Smooth muscle cell (in vitro differentiated cells): ENCODE results near the gene FOXI2. TPM values are rescaled to one million over a fixed set of nuclear protein-coding genes. Genes with fewer than 3 reads are reported as not detected.

Experiments
- DNase-seq: peaks from one replicate; lab custom pipeline; 2025; ENCODE audit not compliant: unreplicated experiment; lab: John Stamatoyannopoulos, UW
- H2AFZ ChIP-seq: fragments of 200-600 bp; sonication (generic); 2 replicates; pipeline ENCODE4 v1.6.0; 2016; ENCODE audit warnings: antibody characterized with exemption, low read depth, mild to moderate bottlenecking
- H3F3A ChIP-seq: fragments of 200-600 bp; sonication (generic); 2 replicates; pipeline ENCODE4 v1.6.0; 2017; ENCODE audit warnings: antibody characterized with exemption, low read depth
- H3K27ac ChIP-seq: fragments of 200-600 bp; sonication (generic); 2 replicates; pipeline ENCODE4 v1.5.1; 2016; ENCODE audit warnings: low read depth, mild to moderate bottlenecking
- H3K27me3 ChIP-seq: fragments of 200-600 bp; sonication (generic); 2 replicates; pipeline ENCODE4 v1.6.1; 2016; ENCODE audit warnings: low read depth, mild to moderate bottlenecking
- H3K36me3 ChIP-seq: fragments of 200-600 bp; sonication (generic); 2 replicates; pipeline ENCODE4 v1.5.1; 2016; ENCODE audit warnings: low read depth
- H3K4me1 ChIP-seq: fragments of 200-600 bp; sonication (generic); 2 replicates; pipeline ENCODE4 v1.5.1; 2016; ENCODE audit warnings: low read depth
- H3K4me2 ChIP-seq: fragments of 200-600 bp; sonication (generic); 2 replicates; pipeline ENCODE4 v1.6.0; 2016; ENCODE audit warnings: mild to moderate bottlenecking
- H3K4me3 ChIP-seq: fragments of 200-600 bp; sonication (generic); 2 replicates; pipeline ENCODE4 v1.5.1; 2016; ENCODE audit warnings: mild to moderate bottlenecking
- H3K79me2 ChIP-seq: fragments of 200-600 bp; sonication (generic); 2 replicates; pipeline ENCODE4 v1.6.0; 2016; ENCODE audit warnings: low read depth, mild to moderate bottlenecking
- H3K9ac ChIP-seq: fragments of 200-600 bp; sonication (generic); 2 replicates; pipeline ENCODE4 v1.6.0; 2016; ENCODE audit warnings: low read depth
- H3K9me3 ChIP-seq: fragments of 200-600 bp; sonication (generic); replicated peaks from 2 replicates; pipeline ENCODE4 v1.5.1; 2016; ENCODE audit warnings: low read depth
- H4K20me1 ChIP-seq: fragments of 200-600 bp; sonication (generic); 2 replicates; pipeline ENCODE4 v1.6.0; 2016; ENCODE audit warnings: low read depth
- WGBS: methylation state at CpG from one replicate; pipeline ENCODE4 v1.1.7; 2016; ENCODE audit warnings: low lambda C conversion rate; 5-methylcytosine and 5-hydroxymethylcytosine counted together
- polyA plus RNA-seq: library from polyadenylated mRNA; unstranded; fragments of >200 nt; fragmentation: Nextera tagmentation; extraction: Ambion mirVana; gene quantifications from 2 replicates; pipeline ENCODE4 v1.2.1, GENCODE V29; 2016
- total RNA-seq: library from RNA; depleted of rRNA; stranded (reverse); fragments of >200 nt; gene quantifications from 2 replicates; pipeline ENCODE4 v1.2.3, GENCODE V29; 2014
- TF ChIP-seq, protein P1 (sequence below): fragments of 200-600 bp; sonication (generic); IDR thresholded peaks from 2 replicates; pipeline ENCODE4 v1.5.1; 2017; ENCODE audit warnings: borderline replicate concordance, mild to moderate bottlenecking, antibody characterized with exemption; ENCODE audit not compliant: insufficient read depth, poor library complexity, severe bottlenecking

FOXI2 gene
- total and polyA plus RNA-seq, 2 experiments from 2014 or later, result not detected

GRCh38 chr10:127736222-127736914, 617 bp upstream of the FOXI2 start:
- DNase-seq, result no peak
- Histone ChIP-seq H3K27ac (no peak overlapping the region), H3K79me2 (no peaks in the 10 kb centered on the region), H4K20me1 (no peaks in the 10 kb centered on the region), H3K27me3 (peaks cover 86% of the 10 kb centered on the region), H3K9ac (no peak overlapping the region), H3K4me2 (no peak overlapping the region), H3K4me1 (peaks cover 6% of the 10 kb centered on the region), H3K36me3 (no peaks in the 10 kb centered on the region), H2AFZ (no peak overlapping the region), H3K4me3 (no peak overlapping the region), H3F3A (no peaks in the 10 kb centered on the region), H3K9me3 (no peaks in the 10 kb centered on the region)
- 3% methylated on average over 66 of the region's 66 CpGs for WGBS
- TF ChIP-seq, protein P1, sequence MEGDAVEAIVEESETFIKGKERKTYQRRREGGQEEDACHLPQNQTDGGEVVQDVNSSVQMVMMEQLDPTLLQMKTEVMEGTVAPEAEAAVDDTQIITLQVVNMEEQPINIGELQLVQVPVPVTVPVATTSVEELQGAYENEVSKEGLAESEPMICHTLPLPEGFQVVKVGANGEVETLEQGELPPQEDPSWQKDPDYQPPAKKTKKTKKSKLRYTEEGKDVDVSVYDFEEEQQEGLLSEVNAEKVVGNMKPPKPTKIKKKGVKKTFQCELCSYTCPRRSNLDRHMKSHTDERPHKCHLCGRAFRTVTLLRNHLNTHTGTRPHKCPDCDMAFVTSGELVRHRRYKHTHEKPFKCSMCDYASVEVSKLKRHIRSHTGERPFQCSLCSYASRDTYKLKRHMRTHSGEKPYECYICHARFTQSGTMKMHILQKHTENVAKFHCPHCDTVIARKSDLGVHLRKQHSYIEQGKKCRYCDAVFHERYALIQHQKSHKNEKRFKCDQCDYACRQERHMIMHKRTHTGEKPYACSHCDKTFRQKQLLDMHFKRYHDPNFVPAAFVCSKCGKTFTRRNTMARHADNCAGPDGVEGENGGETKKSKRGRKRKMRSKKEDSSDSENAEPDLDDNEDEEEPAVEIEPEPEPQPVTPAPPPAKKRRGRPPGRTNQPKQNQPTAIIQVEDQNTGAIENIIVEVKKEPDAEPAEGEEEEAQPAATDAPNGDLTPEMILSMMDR, result no peak

- WGBS, result 12% methylated on average over 51 of the region's 59 CpGs
- Histone ChIP-seq H3K27ac (no peak overlapping the region), H3K79me2 (no peaks in the 10 kb centered on the region), H3K4me2 (peak overlapping the region; percentile 22), H3K9ac (no peak overlapping the region), H4K20me1 (no peaks in the 10 kb centered on the region), H3K4me3 (no peak overlapping the region), H3K9me3 (no peaks in the 10 kb centered on the region), H3K27me3 (peaks cover 85% of the 10 kb centered on the region), H2AFZ (no peak overlapping the region), H3F3A (no peaks in the 10 kb centered on the region), H3K4me1 (peaks cover 6% of the 10 kb centered on the region), H3K36me3 (no peaks in the 10 kb centered on the region)
- TF ChIP-seq, protein P1, result no peak
- DNase-seq, result no peak
Observed at GRCh38 chr10:127737563-127738511, 852 bp downstream of the FOXI2 start.

DNA sequence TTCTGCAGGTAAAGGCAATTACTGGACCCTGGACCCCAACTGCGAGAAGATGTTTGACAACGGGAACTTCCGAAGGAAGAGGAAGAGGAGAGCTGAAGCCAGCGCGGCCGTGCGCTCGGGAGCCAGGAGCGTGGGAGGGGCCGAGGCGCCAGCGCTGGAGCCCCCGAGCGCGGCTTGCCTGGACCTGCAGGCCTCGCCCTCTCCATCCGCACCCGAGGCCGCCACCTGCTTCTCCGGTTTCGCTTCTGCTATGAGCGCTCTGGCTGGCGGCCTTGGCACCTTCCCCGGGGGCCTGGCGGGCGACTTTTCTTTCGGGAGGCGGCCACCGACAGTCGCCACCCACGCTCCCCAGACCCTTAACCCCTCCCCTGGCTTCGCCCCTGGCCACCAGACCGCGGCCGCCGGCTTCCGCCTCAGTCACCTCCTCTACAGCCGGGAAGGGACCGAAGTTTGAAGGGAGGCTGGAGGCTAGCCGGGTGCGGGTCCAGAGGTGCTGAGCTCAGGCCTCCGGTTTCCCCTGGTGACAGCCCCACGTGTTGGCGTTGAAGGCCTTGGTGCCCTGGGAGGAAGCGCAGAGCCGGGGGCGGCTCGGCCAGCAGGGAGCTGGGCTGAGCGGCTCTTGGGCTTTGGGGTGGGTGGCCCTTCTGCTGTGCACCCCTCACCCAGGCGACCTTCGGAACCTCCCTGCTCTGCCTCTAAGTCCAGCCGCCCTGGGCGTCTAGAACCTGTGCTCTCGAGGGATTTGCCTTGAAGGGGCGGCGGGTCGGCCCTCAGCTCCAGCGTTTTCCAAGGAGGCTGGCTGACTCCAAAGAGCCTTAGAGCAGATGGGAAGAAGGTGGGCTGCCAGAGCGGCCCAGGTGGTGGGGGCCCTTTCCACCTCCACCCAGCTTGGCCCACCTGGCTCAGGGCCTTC, 1.8 kb downstream of the FOXI2 start:
- H3K36me3 ChIP-seq, result no peaks in the 10 kb centered on the region
- H3K27ac ChIP-seq, result no peak overlapping the region
- TF ChIP-seq, protein P1, result no peak
- H3K27me3 ChIP-seq, result peaks cover 83% of the 10 kb centered on the region
- H2AFZ ChIP-seq, result no peak overlapping the region
- no peaks in the 10 kb centered on the region for H4K20me1 ChIP-seq
- H3K4me2 ChIP-seq, result no peak overlapping the region
- no peaks in the 10 kb centered on the region for H3F3A ChIP-seq
- no peak for DNase-seq
- no peaks in the 10 kb centered on the region for H3K9me3 ChIP-seq
- peaks cover 6% of the 10 kb centered on the region for H3K4me1 ChIP-seq
- no peaks in the 10 kb centered on the region for H3K79me2 ChIP-seq
- H3K9ac ChIP-seq, result no peak overlapping the region
- no peak overlapping the region for H3K4me3 ChIP-seq
- WGBS, result 39% methylated on average over 58 of the region's 59 CpGs
